Kidney glomerular epithelial cell (primary cell): ENCODE results near the gene SLC6A3.
A peak's percentile ranks its signal among the peaks of the same experiment; 100 is the strongest.
"Not testable (repeated sequence)": the region's sequence is repeated elsewhere in the genome, so short reads cannot be mapped to it uniquely, and the experiment has no call there.

Experiments
- DNase-seq: peaks from one replicate; lab custom pipeline; 2025; lab: John Stamatoyannopoulos, UW

SLC6A3 gene

DNA sequence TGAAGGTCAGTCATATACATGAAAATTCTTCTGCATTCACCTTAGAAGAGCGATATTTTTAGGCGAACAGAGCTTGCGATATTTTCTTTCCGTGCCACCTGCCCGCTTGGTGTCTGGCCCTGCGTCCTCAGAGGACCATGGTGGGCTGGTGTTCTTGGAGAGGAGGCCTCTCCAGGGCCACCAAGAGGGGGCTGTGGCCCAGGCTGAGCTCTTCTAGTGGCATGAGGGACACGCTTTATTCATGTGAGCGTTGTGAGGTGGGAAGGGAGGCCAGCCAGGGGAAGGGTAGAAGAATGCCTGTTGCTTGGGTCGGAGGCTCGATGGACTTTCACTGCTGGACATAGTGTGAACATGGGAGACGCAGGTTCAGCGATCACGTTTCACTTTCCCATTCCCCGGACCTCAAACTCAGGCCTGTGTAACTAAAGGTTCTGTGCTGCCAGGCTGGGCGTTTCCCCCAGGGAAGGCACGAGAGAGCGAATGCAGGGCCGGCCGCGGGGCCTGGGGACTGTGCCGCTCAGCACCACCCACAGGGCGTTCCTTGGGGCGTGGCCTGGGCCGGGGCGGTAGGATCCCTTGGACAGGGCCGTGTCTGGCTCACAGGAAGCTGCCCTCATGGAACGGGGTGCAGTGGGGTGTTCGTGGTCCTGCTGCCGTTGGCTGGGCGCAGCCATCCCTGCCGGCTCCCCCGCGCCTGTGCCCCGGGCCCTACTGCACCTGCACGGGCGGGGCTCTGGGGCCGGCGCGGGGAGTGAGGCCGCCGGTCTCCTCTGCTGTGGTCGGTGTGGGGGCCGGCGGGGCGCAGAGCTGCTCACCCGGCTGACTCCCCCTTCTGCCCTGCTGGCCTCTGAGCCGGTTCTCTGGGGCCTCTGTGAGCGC, 59.6 kb downstream of the SLC6A3 start:
- DNase-seq = peak; percentile 21

DNA sequence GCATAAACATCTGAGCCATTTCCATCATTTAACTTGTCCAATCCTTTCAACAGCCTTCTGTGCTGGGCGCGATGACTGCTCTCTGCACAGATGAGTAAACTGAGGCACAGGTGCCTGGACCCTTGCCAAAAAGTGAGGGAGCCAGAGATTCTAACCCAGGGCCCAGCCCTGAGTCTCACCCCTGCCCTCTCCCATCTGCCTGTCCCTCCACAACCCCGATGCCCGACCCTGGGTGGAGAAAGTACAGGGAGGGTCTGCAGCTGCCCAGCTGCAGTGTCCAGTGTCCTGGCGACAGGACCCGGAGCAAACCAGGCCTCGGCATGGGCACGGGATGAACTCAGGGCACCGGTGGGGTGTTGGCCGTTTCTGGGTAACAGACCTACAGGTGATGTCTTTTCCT, 60.7 kb downstream of the SLC6A3 start:
- no peak for DNase-seq

DNA sequence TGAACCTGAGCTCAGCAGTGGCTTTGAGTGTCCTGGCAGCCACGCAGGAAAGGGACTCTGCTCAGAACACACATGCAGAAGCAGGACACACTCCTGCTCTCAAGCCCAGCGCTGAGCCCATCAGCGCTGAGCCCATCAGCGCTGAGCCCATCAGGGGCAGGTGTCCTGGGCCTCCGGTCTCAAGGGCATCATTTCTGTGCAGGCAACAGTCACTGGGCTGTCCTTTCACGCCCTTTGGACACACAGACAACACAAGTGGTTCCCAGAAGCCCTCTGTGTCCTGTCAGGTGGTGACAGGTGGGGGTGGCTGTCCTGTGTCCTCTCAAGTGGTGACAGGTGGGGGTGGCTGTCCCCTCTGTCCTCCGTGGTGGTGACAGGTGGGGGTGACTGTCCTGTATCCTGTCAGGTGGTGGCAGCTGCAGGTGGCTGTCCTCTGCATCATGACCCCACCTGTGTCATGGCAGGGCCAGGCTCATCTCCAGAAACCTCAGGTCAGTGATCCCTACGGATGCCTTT, 61.3 kb downstream of the SLC6A3 start:
- no peak for DNase-seq

- no peak for DNase-seq
Measured at GRCh38 chr5:1383344-1383743, 61.9 kb downstream of the SLC6A3 start.

DNA sequence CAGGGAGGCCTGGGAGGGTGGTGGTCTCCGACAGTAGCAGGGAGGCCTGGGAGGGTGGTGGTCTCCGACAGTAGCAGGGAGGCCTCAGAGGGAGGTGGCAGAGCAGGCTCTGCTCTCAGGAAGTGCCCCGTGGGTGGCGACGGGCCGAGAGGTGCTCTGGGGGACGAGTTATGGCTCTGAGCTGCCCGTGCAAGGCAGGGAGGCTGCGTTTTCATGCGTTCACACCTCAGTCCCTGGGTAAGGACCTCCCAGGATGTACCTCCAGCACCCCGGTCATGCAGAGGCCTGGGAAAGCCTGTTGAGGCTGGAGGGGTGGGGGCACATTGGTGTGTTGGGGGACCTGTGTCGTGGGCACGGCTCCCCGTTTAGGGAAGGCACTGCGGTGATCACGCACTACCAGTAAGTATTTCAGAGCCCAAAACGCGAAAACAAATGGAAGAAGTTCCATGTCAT, 63.0 kb downstream of the SLC6A3 start:
- no peak for DNase-seq

DNA sequence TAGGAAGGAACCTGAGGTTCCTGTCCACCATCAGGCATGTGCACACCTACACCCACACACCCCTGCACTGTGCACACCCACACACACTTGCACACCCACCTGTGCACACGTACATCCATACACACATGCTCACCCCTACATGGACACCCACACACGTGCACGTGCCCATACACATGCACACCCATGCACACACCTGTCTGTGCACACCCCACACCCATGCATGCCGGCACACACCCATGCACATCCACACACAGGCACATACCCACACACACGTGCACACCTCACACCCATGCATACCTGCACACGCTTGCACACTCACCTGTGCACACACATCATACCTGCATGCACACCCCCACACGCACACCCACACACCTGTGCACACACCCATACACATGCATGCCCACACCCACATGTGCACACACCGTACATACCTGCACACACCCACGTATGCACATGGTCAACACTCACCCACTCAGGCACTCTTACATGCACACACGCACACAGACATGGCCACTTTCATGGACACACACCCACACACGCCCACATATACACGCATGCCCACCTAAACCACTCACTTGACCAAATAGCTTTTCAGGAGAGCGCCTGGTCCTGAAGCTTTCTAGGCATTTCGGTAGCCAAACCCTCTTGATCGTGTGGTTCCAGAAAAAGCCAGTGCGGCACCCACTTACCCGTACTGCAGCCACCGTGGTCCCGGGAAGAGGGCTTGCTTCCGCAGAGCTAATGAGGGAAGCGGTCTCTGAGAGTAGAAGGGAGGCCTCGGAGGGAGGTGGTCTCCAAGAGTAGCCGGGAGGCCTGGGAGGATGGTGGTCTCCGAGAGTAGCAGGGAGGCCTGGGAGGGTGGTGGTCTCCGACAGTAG, 63.6 kb downstream of the SLC6A3 start:
- no peak for DNase-seq

- no peak for DNase-seq
Measured at GRCh38 chr5:1380910-1381309, 64.3 kb downstream of the SLC6A3 start.

DNA sequence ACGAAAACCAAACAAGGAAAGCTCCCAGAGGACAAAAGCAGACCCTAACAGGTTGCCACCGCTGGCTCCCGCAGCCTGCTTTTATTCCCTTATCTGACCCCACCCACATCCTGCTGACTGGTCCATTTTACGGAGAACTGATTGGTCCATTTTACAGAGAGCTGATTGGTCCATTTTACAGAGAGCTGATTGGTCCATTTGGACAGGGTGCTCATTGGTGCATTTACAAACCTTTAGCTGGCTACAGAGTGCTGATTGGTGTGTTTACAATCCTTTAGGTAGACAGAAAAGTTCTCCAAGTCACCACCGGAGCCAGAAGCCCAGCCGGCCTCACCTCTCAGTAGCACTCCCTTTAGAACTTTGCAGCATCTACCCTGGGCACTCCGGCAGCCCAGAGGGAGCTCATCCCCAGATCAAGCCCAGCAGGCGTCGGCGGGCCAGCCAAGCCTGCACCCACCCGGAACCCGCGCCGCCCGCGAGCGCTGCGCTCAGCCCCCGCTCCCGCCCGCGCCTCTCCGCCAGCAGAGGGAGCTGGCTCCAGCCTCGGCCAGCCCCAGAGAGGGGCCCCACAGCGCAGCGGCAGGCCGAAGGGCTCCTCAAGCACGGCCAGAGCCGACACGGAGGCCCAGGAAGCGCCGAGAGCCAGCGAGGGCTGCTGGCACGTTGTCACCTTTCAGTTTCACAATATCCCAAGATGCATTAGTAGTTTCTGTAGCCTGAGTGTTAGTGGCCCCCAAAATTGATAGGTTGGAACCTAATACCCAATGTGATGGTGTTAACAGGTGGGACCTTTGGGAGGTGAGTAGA, 65.0 kb downstream of the SLC6A3 start:
- DNase-seq = no peak

DNA sequence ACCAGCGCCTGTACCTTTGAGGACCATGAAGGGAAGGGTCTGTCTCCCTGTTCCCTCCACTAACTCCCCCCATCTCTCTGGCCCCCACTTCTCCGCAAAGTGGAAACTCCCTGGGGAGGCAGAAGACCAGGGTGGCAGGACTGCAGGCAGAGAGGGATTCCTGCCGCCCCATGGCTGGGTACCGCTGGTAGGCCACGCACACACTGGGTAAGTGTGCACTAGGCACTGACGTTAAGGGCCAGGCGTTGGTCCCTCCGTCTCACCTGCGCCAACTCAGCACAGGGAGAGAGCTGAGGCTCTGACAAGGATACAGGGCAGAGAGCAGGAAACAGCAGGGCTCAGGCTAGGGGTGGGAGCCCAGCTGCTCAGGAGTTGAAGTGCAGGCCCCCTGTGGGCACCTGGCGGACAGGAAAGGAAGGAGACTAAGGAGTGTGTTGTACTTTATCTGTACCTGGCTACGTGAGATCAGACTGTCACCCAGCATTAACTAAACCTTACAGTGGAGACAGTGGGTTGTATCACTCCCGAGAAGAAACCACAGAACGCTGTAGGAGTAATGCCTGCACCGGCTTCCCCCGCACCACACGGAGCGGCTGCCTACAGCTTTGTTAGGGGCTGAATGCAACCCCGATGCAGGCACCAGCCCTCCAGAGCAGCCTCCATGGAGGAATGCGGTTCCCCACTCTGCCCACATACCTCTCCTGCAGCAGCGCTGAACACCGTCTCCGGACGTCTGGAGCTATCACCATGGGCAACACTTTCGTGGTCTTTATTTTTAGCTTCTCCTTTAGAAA, 66.2 kb downstream of the SLC6A3 start:
- DNase-seq = no peak

GRCh38 chr5:1378096-1378495, 67.1 kb downstream of the SLC6A3 start:
- no peak for DNase-seq

- DNase-seq = no peak
Measured at GRCh38 chr5:1376981-1377380, 68.3 kb downstream of the SLC6A3 start.

DNA sequence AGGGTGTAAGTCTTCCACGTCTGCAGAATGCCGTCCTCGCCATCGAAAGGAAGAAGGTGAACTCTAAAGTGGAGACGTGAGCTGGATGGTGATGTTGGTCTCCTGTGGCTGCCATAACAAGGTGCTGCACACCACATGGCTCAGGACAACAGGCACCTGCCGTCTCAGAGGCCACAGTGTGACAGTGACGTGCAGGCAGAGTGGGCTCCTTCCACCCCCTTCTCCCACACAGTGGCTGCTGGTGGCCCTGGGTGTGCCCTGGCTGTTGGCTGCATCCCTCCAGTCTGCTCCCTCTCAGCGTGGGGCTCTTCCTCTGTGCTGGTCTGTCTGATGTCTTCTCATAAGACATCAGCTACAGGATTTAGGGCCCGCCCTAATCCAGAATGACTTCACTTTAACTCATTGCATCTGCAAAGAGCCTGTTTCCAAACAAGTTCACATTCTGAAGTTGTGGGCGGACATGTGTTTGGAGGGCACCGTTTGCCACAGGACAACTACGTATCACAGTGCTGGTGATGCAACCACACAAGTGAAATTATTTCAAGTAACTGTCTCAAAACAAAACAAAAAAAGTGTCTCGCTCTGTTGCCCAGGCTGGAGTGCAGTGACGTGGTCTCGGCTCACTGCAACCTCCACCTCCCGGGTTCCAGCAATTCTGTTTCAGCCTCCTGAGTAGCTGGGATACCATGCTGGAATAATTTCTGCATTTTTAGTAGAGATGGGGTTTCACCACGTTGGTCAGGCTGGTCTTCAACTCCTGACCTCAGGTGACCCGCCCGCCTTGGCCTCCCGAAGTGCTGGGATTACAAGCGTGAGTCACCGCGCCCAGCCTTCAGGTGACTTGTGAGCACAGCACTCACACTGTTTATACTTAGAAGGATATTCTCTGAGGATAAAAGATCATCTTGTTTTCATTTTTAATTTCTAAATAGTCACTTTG, 69.1 kb downstream of the SLC6A3 start:
- DNase-seq = no peak

GRCh38 chr5:1374679-1375055, 70.6 kb downstream of the SLC6A3 start:
- no peak for DNase-seq

GRCh38 chr5:1374030-1374678, 71.1 kb downstream of the SLC6A3 start:
- DNase-seq = no peak

- not testable (repeated sequence) for DNase-seq
Measured at GRCh38 chr5:1371972-1372342, 73.3 kb downstream of the SLC6A3 start.

DNA sequence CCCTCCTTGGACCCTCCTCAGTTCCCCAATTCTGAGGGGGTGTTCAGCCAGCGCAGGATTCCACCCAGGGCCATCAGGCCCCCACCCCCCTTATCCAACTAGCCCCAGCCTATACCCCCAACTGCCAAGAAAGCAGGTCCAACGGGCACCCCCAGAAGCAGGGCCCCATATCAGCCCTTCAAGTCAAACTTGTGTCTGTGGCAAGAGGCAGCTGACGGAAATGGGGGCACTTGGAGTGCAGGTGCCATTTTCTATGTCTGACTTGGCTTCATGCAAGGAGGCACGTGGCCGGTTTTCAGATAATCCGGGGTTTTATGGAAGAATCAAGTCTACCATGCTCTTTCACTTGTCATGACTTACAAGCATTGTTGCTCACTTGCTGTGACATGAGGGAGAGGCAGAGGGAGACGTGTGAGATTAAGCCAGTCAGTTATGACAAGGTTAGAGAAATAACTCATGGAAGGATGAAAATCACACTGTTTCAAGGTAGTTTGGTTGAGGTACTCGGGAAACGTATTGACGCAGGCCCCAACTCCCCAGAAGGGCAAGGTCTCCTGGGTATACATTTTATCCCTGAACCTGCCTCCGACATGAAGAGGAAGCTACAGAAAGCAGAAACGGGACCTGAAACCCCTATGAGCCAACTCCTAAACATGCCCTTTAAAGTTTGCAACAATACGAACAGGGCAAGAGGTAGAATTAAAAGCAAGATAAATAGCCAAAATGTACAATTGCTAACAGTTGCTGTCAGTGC, 73.8 kb downstream of the SLC6A3 start:
- DNase-seq = no peak

- no peak for DNase-seq
Measured at GRCh38 chr5:1370006-1370405, 75.2 kb downstream of the SLC6A3 start.

GRCh38 chr5:1368756-1369155, 76.5 kb downstream of the SLC6A3 start:
- DNase-seq = no peak

DNA sequence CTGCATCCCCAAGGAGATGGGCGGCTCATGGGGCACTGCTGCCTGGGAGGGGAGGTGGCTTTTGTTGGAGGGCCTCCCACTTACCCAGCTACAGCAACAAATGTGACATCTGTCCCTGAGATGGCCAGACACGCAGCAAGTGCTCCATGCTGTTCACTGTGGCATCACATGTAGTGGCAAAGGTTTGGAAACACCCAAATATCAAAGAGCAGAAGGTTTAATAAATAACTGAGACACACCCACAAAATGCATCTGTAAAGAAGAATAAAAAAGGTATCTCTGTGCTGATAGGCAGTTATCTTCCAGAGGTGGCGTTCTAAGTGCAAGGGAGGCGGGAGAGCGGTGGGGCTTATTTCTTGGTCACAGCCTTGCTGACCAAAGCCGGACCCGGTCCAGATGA, 77.0 kb downstream of the SLC6A3 start:
- DNase-seq = no peak
